ENCODE results near the gene SIGMAR1.

Gene SIGMAR1

DNA sequence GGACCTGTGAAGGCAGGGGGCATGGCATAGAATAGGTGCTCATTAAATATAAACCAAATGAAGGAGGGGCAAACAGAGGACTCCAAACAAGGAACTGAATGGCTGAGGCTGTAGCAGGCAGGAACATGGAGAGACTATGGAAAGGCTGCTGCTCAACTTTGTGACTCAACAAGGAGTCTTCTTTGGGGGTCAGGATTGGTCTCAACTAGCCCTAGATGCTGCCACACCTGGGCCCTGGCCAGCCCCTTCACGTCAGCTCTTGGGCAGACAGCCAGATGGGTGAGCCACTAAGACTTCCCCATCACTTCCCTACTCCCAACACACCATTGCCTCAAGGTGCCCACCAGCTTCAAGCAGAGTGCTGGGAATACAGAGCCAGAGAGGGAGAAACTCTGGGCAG lies 36.7 kb downstream of the SIGMAR1 start:
- DNase-seq, result no peak

GRCh38 chr9:34599546-34599945 lies 38.0 kb downstream of the SIGMAR1 start:
- DNase-seq, result no peak

DNA sequence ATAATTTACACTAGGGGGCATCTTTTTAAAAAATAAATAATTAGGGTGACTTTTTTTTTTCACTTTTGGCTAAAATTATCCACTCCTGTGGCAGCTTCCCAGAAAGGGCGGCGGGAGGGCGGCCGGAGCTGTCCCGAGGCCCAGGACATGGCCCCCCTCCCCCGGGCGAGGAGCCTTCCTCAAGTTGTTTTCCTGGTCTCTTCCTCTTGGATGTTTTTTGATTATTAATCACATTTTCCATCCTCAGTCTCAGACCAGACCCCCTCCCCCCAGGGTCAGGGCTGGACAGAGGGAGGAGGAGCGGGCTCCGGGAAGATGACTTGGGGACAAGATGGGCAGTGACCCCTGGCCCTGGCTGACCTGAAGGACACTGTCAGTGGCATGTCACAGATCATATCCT lies 43.4 kb downstream of the SIGMAR1 start:
- DNase-seq, result no peak

DNA sequence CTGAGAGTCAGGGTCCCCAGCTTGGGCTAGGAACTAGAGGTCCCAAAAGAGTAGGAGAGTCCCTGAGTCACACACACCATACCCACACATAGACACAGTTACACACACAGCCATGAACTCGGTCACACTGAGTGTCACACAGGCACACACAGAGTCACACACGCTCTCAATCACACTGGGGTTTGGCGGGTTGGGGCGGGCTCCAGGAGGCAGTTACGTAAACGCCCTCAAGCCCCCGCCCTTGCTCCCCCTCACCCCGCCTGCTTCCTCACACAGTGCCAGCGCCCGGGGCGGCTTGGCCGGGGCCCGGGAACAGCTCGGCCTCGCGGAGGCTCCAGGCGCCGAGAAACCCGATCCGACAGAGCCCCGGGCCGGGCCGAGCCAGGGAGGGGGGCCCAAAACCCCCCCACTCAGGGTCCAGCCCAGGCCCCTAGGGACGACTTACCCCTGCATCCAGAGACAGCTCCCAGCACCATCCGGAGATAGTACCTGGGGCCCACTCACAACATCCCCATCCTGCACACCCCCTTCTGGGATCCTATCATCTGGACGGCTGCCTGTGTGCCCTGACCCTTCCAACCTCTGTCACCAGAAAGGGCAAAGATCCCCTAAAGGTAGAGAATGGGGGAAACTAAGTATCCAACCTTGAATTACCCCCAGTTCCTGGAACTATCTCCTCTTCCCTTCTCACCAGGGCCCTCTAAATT lies 44.5 kb downstream of the SIGMAR1 start:
- no peak for DNase-seq

- DNase-seq, result no peak
These were observed 45.4 kb downstream of the SIGMAR1 start for GRCh38 chr9:34591917-34592866.

- DNase-seq, result peak; percentile 60
These were observed 46.2 kb downstream of the SIGMAR1 start for GRCh38 chr9:34591248-34591916.

DNA sequence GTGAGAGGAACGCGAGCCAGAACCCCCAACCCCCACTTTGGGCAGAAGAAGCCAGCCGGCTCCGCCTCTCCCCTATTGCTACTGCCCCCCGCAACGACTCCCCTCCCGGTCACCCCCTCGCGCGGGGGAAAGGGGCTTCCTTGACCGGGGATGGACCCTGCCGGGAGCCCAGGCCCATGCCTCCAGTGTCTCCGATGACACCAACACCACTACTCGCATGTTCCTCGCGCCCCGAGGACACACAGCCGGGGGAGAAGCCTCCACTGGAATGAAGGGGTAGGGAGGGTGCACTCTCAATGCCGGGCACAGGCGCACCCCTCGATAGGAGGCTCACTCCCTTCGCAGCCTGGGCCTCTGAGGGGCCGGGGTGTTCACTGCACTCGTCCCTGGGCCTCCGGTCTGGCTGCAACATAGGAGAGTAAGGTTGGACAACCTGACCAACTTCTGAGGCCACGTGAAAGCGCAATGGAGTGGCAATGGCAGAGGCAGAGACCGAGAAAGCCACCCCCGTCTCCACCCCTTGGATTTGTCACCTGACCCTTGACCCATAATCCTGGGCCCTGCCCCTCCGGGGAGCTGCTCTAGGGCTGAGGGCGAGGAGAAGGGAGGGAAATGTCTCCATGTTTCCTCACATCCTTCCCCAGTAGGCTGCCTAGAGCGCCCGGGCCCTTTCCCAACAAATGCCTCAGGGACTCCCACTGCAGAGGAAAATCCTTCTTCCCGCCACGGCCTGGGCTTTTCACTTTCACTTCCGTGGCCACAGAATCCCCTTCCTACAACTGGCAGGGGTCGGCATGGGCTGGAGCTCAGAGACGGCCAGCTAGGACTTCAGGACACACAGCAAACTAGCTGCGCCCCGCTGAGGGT lies 47.0 kb downstream of the SIGMAR1 start:
- DNase-seq, result no peak

- DNase-seq, result no peak
These were observed 47.8 kb downstream of the SIGMAR1 start, which contains the start of gene CNTFR for GRCh38 chr9:34589636-34590380. TSS of gene CNTFR (minus strand) at chr9:34589724. CDS start at chr9:34568981, 20,743 bp downstream.

DNA sequence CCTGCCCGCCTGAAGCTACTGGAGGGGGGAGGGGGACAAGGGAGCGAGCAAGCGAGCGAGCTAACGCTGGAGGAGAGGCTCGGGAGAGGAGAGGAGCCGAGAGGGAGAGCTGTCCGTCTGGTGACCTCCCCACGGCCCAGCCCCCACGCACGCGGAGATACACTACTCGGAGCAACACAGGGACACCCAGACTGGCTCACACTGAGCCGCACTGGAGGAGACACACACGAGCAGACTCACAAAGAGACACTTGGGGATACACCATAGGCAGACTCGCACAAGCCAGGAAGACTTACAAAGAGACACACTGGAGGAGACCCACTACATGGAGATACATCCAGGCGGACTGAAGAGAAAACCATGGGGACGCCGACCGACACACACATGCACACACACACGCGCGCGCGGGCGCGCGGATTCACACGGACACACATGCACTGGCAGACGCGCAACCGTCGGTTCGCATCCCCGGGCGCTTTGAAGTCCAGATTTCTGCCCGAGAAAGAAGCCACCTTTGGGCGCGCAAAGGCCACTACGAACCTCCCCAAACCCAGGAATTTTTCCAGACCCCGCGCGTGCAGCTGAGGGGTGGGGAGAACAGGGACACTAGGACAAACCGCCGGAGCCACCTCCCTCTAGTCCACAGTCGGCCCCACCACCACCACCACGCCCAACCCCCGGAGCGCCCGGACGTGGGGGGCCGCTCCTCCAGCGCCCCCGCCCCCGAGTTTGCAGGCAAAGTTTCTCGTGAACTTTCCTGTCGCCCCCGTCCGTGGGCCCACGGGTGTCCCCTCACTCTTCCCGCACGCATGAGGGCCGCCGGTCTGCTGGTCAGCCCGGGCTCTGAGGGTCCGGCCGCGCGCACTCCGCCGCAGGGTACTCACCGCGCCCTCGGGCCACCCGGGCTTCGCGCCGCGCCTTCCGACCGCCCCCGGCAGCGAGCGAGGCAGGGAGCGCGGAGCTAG lies 48.6 kb downstream of the SIGMAR1 start:
- DNase-seq, result no peak

DNA sequence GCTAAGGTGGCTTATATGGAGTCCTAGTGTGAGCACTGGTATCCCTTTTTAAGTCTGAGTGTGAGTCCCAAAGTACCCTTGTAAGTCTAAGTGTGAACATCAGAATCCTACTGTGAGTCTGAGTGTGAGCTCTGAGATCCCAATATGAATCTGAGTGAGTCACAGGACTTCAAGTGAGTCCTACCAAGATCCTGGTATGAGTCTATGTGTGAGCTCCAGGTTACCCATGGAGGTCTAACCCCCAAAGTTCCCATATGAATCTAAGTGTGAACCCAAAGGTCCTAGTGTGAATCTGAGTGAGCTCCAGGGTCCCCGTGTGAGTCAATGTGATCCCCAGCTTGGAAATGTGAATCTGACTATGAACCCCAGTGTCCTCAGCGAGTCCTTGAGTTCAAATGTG lies 50.3 kb downstream of the SIGMAR1 start:
- no peak for DNase-seq

- DNase-seq, result no peak
These were observed 51.5 kb downstream of the SIGMAR1 start for GRCh38 chr9:34585946-34586669.

DNA sequence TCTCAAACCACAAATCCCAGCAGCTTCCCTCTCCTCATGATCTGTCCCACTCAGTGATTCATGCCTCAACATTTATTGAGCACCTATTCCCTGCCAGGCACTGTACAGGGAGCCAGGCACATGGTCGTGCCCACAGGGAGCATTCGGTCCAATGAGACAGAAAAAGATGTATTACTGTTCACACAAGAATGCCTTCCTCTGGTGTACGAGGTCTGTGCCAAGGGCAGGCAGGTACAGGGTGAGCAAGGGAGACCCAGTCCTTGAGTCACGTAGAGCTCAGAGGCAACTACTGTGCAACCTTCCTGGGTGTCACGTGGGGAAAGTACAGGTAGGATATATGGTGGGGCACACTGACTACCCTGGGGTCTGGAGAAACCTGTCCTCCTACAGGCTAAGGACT lies 52.6 kb downstream of the SIGMAR1 start:
- no peak for DNase-seq

All from fibroblast of skin of abdomen (primary cell).